HEK293 (cell line): ENCODE measurements around the gene MCM8.

Source experiments
- CTCF ChIA-PET: fragments of 350-600 bp; formaldehyde crosslinking; extraction: SDS; loops from one replicate; lab custom pipeline; 2021; ENCODE audit warnings: antibody characterized with exemption; lab: Yijun Ruan, JAX
- POLR2A ChIA-PET: fragments of 300-600 bp; formaldehyde crosslinking; extraction: SDS; loops from one replicate; lab custom pipeline; 2020; ENCODE audit warnings: antibody characterized with exemption, inconsistent platforms; lab: Yijun Ruan, JAX
- H3K27ac ChIP-seq: fragments of 200-500 bp; sonication (Bioruptor generic); 2 replicates; pipeline ENCODE4 v1.5.1; 2014; ENCODE audit warnings: low read depth, low read length, control low read depth, inconsistent platforms; ENCODE audit errors: extremely low read depth
- H3K36me3 ChIP-seq, 2 experiments: fragments of 200-500 bp in 1 of 2; sonication (Bioruptor generic) in 1 of 2; 1 replicate in 1 of 2; 2 replicates in 1 of 2; pipeline ENCODE4 v1.5.1; 2014 to 2017; ENCODE audit warnings: inconsistent platforms in 2 of 2, low read length in 2 of 2; ENCODE audit not compliant: control insufficient read depth in 2 of 2, insufficient read depth in 1 of 2
- H3K4me1 ChIP-seq: fragments of 200-500 bp; sonication (Bioruptor generic); 2 replicates; pipeline ENCODE4 v1.5.1; 2014; ENCODE audit warnings: mild to moderate bottlenecking, low read length, inconsistent platforms; ENCODE audit not compliant: control insufficient read depth, insufficient read depth
- H3K4me3 ChIP-seq: 2 replicates; pipeline ENCODE4 v1.5.1; 2011; ENCODE audit warnings: low read depth, mild to moderate bottlenecking, control low read depth, low read length, moderate library complexity
- H3K9me3 ChIP-seq: fragments of 200-500 bp; sonication (Bioruptor generic); 2 replicates; pipeline ENCODE4 v1.5.1; 2014; ENCODE audit warnings: low read depth, low read length, inconsistent platforms; ENCODE audit not compliant: control insufficient read depth, insufficient read depth
- GLIS2 ChIP-seq: fragments of 450-650 bp; formaldehyde crosslinking; IDR thresholded peaks from 2 replicates; pipeline ENCODE4 v1.5.1; 2016; ENCODE audit warnings: missing biosample characterization, missing genetic modification characterization
- IKZF3 ChIP-seq: fragments of 450-650 bp; IDR thresholded peaks from 2 replicates; pipeline ENCODE4 v1.5.0; 2018; ENCODE audit warnings: missing biosample characterization, mild to moderate bottlenecking, missing genetic modification characterization, moderate library complexity
- RBAK ChIP-seq: fragments of 450-650 bp; formaldehyde crosslinking; IDR thresholded peaks from 2 replicates; pipeline ENCODE4 v1.5.1; 2016; ENCODE audit warnings: missing biosample characterization, missing genetic modification characterization
- SETDB1 ChIP-seq: IDR thresholded peaks from one replicate; pipeline ENCODE4 v1.6.1; 2017; ENCODE audit warnings: mild to moderate bottlenecking, low read length, moderate library complexity, mixed read lengths; ENCODE audit not compliant: insufficient read length
- YY1 ChIP-seq: fragments of 450-650 bp; formaldehyde crosslinking; IDR thresholded peaks from 2 replicates; pipeline ENCODE4 v1.5.1; 2018; ENCODE audit warnings: missing biosample characterization, missing genetic modification characterization
- ZBTB48 ChIP-seq: fragments of 450-650 bp; formaldehyde crosslinking; IDR thresholded peaks from 2 replicates; pipeline ENCODE4 v1.5.1; 2016; ENCODE audit warnings: missing biosample characterization, missing genetic modification characterization
- ZBTB49 ChIP-seq: fragments of 450-650 bp; formaldehyde crosslinking; IDR thresholded peaks from 2 replicates; pipeline ENCODE4 v1.5.1; 2016; ENCODE audit warnings: missing biosample characterization, missing genetic modification characterization, low read depth
- ZNF10 ChIP-seq: fragments of 450-650 bp; formaldehyde crosslinking; IDR thresholded peaks from 2 replicates; pipeline ENCODE4 v1.5.1; 2017; ENCODE audit warnings: missing biosample characterization, missing genetic modification characterization
- ZNF138 ChIP-seq: fragments of 450-650 bp; formaldehyde crosslinking; IDR thresholded peaks from 2 replicates; pipeline ENCODE4 v1.5.1; 2016; ENCODE audit warnings: missing biosample characterization, missing genetic modification characterization, borderline replicate concordance
- ZNF148 ChIP-seq: fragments of 450-650 bp; formaldehyde crosslinking; IDR thresholded peaks from 2 replicates; pipeline ENCODE4 v1.5.0; 2017; ENCODE audit warnings: missing biosample characterization, missing genetic modification characterization, borderline replicate concordance
- ZNF223 ChIP-seq: fragments of 450-650 bp; formaldehyde crosslinking; IDR thresholded peaks from 2 replicates; pipeline ENCODE4 v1.5.1; 2016; ENCODE audit warnings: missing biosample characterization, missing genetic modification characterization
- ZNF239 ChIP-seq: fragments of 450-650 bp; formaldehyde crosslinking; IDR thresholded peaks from 2 replicates; pipeline ENCODE4 v1.5.1; 2016; ENCODE audit warnings: missing biosample characterization, missing genetic modification characterization
- ZNF24 ChIP-seq: fragments of 450-650 bp; formaldehyde crosslinking; IDR thresholded peaks from 2 replicates; pipeline ENCODE4 v1.5.1; 2016; ENCODE audit warnings: missing biosample characterization, missing genetic modification characterization
- ZNF280D ChIP-seq: fragments of 450-650 bp; formaldehyde crosslinking; IDR thresholded peaks from 2 replicates; pipeline ENCODE4 v1.5.1; 2016; ENCODE audit warnings: missing biosample characterization, missing genetic modification characterization
- ZNF350 ChIP-seq: fragments of 450-650 bp; formaldehyde crosslinking; IDR thresholded peaks from 2 replicates; pipeline ENCODE4 v1.5.0; 2017; ENCODE audit warnings: missing biosample characterization, mild to moderate bottlenecking, missing genetic modification characterization
- ZNF354C ChIP-seq: fragments of 450-650 bp; formaldehyde crosslinking; IDR thresholded peaks from 2 replicates; pipeline ENCODE4 v1.5.1; 2016; ENCODE audit warnings: missing biosample characterization, missing genetic modification characterization, low read depth, borderline replicate concordance
- ZNF423 ChIP-seq: fragments of 450-650 bp; formaldehyde crosslinking; IDR thresholded peaks from 2 replicates; pipeline ENCODE4 v1.5.1; 2016; ENCODE audit warnings: missing biosample characterization, missing genetic modification characterization
- ZNF558 ChIP-seq: fragments of 450-650 bp; formaldehyde crosslinking; IDR thresholded peaks from 2 replicates; pipeline ENCODE4 v1.5.1; 2016; ENCODE audit warnings: missing biosample characterization, missing genetic modification characterization
- ZNF600 ChIP-seq: fragments of 450-650 bp; formaldehyde crosslinking; IDR thresholded peaks from 2 replicates; pipeline ENCODE4 v1.5.1; 2016; ENCODE audit warnings: missing biosample characterization, missing genetic modification characterization
- ZNF623 ChIP-seq: fragments of 450-650 bp; formaldehyde crosslinking; IDR thresholded peaks from 2 replicates; pipeline ENCODE4 v1.5.1; 2016; ENCODE audit warnings: missing biosample characterization, missing genetic modification characterization
- ZNF639 ChIP-seq: fragments of 450-650 bp; formaldehyde crosslinking; IDR thresholded peaks from 2 replicates; pipeline ENCODE4 v1.5.1; 2016; ENCODE audit warnings: missing biosample characterization, missing genetic modification characterization
- ZNF670 ChIP-seq: fragments of 450-650 bp; formaldehyde crosslinking; IDR thresholded peaks from 2 replicates; pipeline ENCODE4 v1.5.1; 2016; ENCODE audit warnings: missing biosample characterization, missing genetic modification characterization, low read depth
- ZNF830 ChIP-seq: fragments of 450-650 bp; IDR thresholded peaks from 2 replicates; pipeline ENCODE4 v1.5.0; 2018; ENCODE audit warnings: missing biosample characterization, missing genetic modification characterization, low read depth, mild to moderate bottlenecking, moderate library complexity
- ZSCAN23 ChIP-seq: fragments of 450-650 bp; formaldehyde crosslinking; IDR thresholded peaks from 2 replicates; pipeline ENCODE4 v1.5.1; 2016; ENCODE audit warnings: missing biosample characterization, missing genetic modification characterization
- ZSCAN5A ChIP-seq: fragments of 450-650 bp; formaldehyde crosslinking; IDR thresholded peaks from 2 replicates; pipeline ENCODE4 v1.5.1; 2016; ENCODE audit warnings: missing biosample characterization, missing genetic modification characterization

The MCM8 gene

GRCh38 chr20:5996765-5997164 lies 46.3 kb downstream of the MCM8 start:
- CTCF ChIA-PET = interaction anchor here (1.1 to 1.3 kb wide), 3 partner anchors 11 to 467 kb away, joined by 3 to 6 read pairs (median 4); no protein-coding TSS in a partner anchor
- Histone ChIP-seq H3K4me1 (no peaks in the 10 kb centered on the region), H3K4me3 (no peak overlapping the region), H3K9me3 (no peaks in the 10 kb centered on the region), H3K36me3 (peaks cover 18 to 68% of the 10 kb centered on the region in 2 experiments), H3K27ac (no peak overlapping the region)
- no peak for TF ChIP-seq ZNF148
- TF ChIP-seq ZBTB49 = no peak
- no peak for TF ChIP-seq ZNF10 (tag by site-specific recombination)
- TF ChIP-seq ZSCAN5A (tag by site-specific recombination) = no peak
- no peak for TF ChIP-seq GLIS2
- TF ChIP-seq ZNF138 (tag by site-specific recombination) = no peak
- no peak for TF ChIP-seq ZNF558 (tag by site-specific recombination)
- no peak for TF ChIP-seq ZNF639 (tag by site-specific recombination)
- no peak for TF ChIP-seq RBAK (tag by site-specific recombination)
- no peak for TF ChIP-seq YY1 (tag by site-specific recombination)
- TF ChIP-seq ZNF670 = no peak
- no peak for TF ChIP-seq ZNF354C
- TF ChIP-seq ZNF350 = no peak
- no peak for TF ChIP-seq IKZF3 (tag by site-specific recombination)
- TF ChIP-seq ZNF24 (tag by site-specific recombination) = no peak
- TF ChIP-seq ZNF830 (tag by site-specific recombination) = no peak
- no peak for TF ChIP-seq ZNF239 (tag by site-specific recombination)
- no peak for TF ChIP-seq ZNF423 (tag by site-specific recombination)
- no peak for TF ChIP-seq ZNF623 (tag by site-specific recombination)
- POLR2A ChIA-PET = interaction anchor here (0.5 kb wide), 1 partner anchor 251 kb away, joined by 3 read pairs; no protein-coding TSS in a partner anchor

- H3K4me3 ChIP-seq = no peak overlapping the region
- no peak for TF ChIP-seq ZBTB48 (tag by site-specific recombination)
- no peak for TF ChIP-seq SETDB1
- TF ChIP-seq ZNF280D = no peak
- TF ChIP-seq ZSCAN23 (tag by site-specific recombination) = no peak
- no peak for TF ChIP-seq ZNF600 (tag by site-specific recombination)
- no peak for TF ChIP-seq ZNF223 (tag by site-specific recombination)
- H3K9me3 ChIP-seq = no peaks in the 10 kb centered on the region
- ChIA-PET POLR2A (no interaction called here), CTCF (interaction anchor here (1.2 kb wide), 1 partner anchor 78 kb away, joined by 3 read pairs; no protein-coding TSS in a partner anchor)
- H3K4me1 ChIP-seq = no peaks in the 10 kb centered on the region
- peaks cover 9 to 41% of the 10 kb centered on the region in 2 experiments for H3K36me3 ChIP-seq
- no peak overlapping the region for H3K27ac ChIP-seq
These were observed 49.3 kb downstream of the MCM8 start for GRCh38 chr20:5999783-6000182.
